HUES48 (cell line): ENCODE data around the gene CNTN5.

Experiments
- H3K27ac ChIP-seq: one replicate; pipeline ENCODE4 v1.7.0; 2013; ENCODE audit warnings: low read depth, low read length, inconsistent platforms
- H3K27me3 ChIP-seq: 2 replicates; pipeline ENCODE4 v1.6.1; 2013; ENCODE audit warnings: mild to moderate bottlenecking, low read length; ENCODE audit not compliant: control insufficient read depth, insufficient read depth
- H3K36me3 ChIP-seq: 2 replicates; pipeline ENCODE4 v1.6.1; 2013; ENCODE audit warnings: low read length; ENCODE audit not compliant: control insufficient read depth, insufficient read depth
- H3K4me1 ChIP-seq: 2 replicates; pipeline ENCODE4 v1.6.1; 2013; ENCODE audit warnings: mild to moderate bottlenecking, low read length; ENCODE audit not compliant: control insufficient read depth, insufficient read depth
- H3K4me3 ChIP-seq: 2 replicates; pipeline ENCODE4 v1.5.1; 2013; ENCODE audit warnings: mild to moderate bottlenecking, low read depth, low read length
- H3K9ac ChIP-seq: 2 replicates; pipeline ENCODE4 v1.6.1; 2013; ENCODE audit warnings: mild to moderate bottlenecking, low read depth, low read length, moderate library complexity
- H3K9me3 ChIP-seq: 2 replicates; pipeline ENCODE4 v1.6.1; 2013; ENCODE audit warnings: low read length; ENCODE audit not compliant: control insufficient read depth, insufficient read depth

The CNTN5 gene

GRCh38 chr11:100061006-100061405 is 1040.3 kb downstream of the CNTN5 start:
- H3K36me3 ChIP-seq: no peaks in the 10 kb centered on the region
- no peaks in the 10 kb centered on the region for H3K4me1 ChIP-seq
- H3K27me3 ChIP-seq: no peaks in the 10 kb centered on the region
- H3K4me3 ChIP-seq: no peak overlapping the region
- H3K9me3 ChIP-seq: no peaks in the 10 kb centered on the region
- H3K9ac ChIP-seq: no peak overlapping the region
- no peak overlapping the region for H3K27ac ChIP-seq

- Histone ChIP-seq H3K27me3 (no peaks in the 10 kb centered on the region), H3K4me1 (peaks cover 6% of the 10 kb centered on the region; the same call in 1 of the 2 replicates), H3K9ac (no peak overlapping the region), H3K4me3 (no peak overlapping the region), H3K27ac (no peak overlapping the region), H3K9me3 (no peaks in the 10 kb centered on the region), H3K36me3 (no peaks in the 10 kb centered on the region)
These were observed 1045.7 kb downstream of the CNTN5 start for GRCh38 chr11:100066399-100066798.

GRCh38 chr11:100068116-100068515 is 1047.4 kb downstream of the CNTN5 start:
- H3K9me3 ChIP-seq: no peaks in the 10 kb centered on the region
- no peak overlapping the region for H3K9ac ChIP-seq
- no peak overlapping the region for H3K27ac ChIP-seq
- no peaks in the 10 kb centered on the region for H3K36me3 ChIP-seq
- no peak overlapping the region for H3K4me3 ChIP-seq
- H3K4me1 ChIP-seq: peaks cover 24% of the 10 kb centered on the region
- no peaks in the 10 kb centered on the region for H3K27me3 ChIP-seq

GRCh38 chr11:100072131-100072530 is 1051.4 kb downstream of the CNTN5 start:
- H3K36me3 ChIP-seq: no peaks in the 10 kb centered on the region
- no peaks in the 10 kb centered on the region for H3K9me3 ChIP-seq
- peak overlapping the region; percentile 30; the same call in 1 of the 2 replicates for H3K4me3 ChIP-seq
- no peak overlapping the region for H3K9ac ChIP-seq
- H3K27me3 ChIP-seq: no peaks in the 10 kb centered on the region
- peak overlapping the region; percentile 72 for H3K27ac ChIP-seq
- peaks cover 25% of the 10 kb centered on the region for H3K4me1 ChIP-seq

- H3K27ac ChIP-seq: peak overlapping the region; percentile 74
- H3K4me3 ChIP-seq: no peak overlapping the region
- no peaks in the 10 kb centered on the region for H3K9me3 ChIP-seq
- H3K36me3 ChIP-seq: no peaks in the 10 kb centered on the region
- no peaks in the 10 kb centered on the region for H3K27me3 ChIP-seq
- no peak overlapping the region for H3K9ac ChIP-seq
- peaks cover 10% of the 10 kb centered on the region for H3K4me1 ChIP-seq
These were observed 1059.6 kb downstream of the CNTN5 start for GRCh38 chr11:100080381-100080780.

DNA sequence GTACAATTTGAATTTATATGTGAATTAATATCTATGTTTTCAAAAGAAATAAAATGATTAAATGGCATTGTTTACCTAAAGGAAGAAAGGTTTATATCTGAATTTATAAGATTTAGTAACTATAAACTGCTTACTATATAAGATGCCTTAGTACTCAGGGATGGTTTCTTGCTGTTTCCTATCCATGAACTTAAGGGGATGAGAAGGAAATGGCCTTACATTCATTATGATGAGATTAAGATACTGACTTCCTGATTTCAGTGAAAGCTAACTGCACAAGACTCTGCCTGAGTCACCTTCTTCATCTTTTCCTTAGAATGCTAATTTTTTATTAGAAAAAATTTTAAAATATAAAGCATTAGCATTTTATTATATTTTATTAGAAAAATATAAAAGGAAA is 1060.1 kb downstream of the CNTN5 start:
- Histone ChIP-seq H3K4me3 (no peak overlapping the region), H3K27ac (peak overlapping the region; percentile 74), H3K9ac (no peak overlapping the region), H3K36me3 (no peaks in the 10 kb centered on the region), H3K27me3 (no peaks in the 10 kb centered on the region), H3K4me1 (peaks cover 10% of the 10 kb centered on the region), H3K9me3 (no peaks in the 10 kb centered on the region)

DNA sequence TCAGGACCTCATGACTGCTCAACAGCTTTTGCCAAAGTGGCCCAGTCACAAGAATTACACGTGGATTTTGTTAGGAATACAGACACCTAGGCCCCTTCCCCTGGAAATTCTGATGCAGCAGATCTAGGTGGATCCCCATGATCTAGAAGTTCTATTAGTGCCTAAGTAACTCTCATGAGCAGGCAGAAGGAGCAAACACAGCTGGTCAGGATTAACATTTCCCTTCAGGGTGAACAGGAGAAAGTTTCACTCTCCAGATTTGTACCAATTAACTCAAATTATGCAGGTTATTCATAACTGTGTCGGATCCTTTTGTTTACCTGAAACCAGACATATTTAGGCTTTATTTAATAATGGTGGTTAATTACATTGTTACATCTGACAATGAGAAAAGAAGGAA is 1072.9 kb downstream of the CNTN5 start:
- H3K4me3 ChIP-seq: no peak overlapping the region
- no peaks in the 10 kb centered on the region for H3K27me3 ChIP-seq
- no peak overlapping the region for H3K27ac ChIP-seq
- H3K4me1 ChIP-seq: peaks cover 19% of the 10 kb centered on the region
- no peaks in the 10 kb centered on the region for H3K9me3 ChIP-seq
- no peak overlapping the region for H3K9ac ChIP-seq
- H3K36me3 ChIP-seq: no peaks in the 10 kb centered on the region

DNA sequence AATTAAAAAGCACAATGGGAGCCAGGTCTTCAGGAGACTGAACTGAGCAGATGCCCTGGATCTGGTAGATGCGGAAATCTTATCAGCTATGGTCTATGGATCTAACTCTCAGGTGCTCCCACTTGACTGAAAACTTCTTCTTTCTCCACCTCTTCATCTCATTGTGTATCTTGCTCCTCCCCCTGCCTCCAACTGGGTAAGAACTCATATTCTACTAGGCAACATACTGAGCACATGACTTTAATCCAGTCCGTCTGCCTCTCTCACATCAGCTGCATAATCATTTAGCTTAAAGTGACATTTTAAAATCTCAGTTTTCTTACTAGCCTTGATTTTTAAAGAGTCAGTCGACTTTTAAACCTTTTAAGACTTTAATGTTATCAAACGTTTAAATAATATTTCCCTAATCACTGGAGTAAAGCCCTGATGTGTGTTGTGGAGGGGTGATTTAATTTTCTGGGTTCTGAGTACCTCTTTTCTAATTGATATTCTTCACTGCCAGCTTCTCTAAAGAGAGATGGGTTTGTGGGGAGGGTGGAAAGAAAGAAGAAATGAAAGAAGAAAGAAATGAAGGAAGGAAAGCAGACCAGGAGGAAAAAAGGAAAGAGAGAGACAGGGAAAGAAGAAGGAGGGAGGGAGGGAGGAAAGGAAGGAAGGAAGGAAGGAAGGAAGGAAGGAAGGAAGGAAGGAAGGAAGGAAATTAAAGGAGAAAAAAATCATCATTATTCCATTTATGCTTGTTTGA is 1073.5 kb downstream of the CNTN5 start:
- Histone ChIP-seq H3K36me3 (no peaks in the 10 kb centered on the region), H3K27me3 (no peaks in the 10 kb centered on the region)

GRCh38 chr11:100095809-100096208 is 1075.1 kb downstream of the CNTN5 start:
- Histone ChIP-seq H3K27ac (no peak overlapping the region), H3K4me3 (no peak overlapping the region), H3K9ac (no peak overlapping the region), H3K9me3 (no peaks in the 10 kb centered on the region), H3K27me3 (no peaks in the 10 kb centered on the region), H3K36me3 (no peaks in the 10 kb centered on the region), H3K4me1 (peaks cover 23% of the 10 kb centered on the region)

More for the DNA sequence above, 1073.5 kb downstream of the CNTN5 start:
- no peaks in the 10 kb centered on the region for H3K9me3 ChIP-seq
- H3K27ac ChIP-seq: peak overlapping the region; percentile 12
- peaks cover 21% of the 10 kb centered on the region for H3K4me1 ChIP-seq
- no peak overlapping the region for H3K9ac ChIP-seq
- no peak overlapping the region for H3K4me3 ChIP-seq

DNA sequence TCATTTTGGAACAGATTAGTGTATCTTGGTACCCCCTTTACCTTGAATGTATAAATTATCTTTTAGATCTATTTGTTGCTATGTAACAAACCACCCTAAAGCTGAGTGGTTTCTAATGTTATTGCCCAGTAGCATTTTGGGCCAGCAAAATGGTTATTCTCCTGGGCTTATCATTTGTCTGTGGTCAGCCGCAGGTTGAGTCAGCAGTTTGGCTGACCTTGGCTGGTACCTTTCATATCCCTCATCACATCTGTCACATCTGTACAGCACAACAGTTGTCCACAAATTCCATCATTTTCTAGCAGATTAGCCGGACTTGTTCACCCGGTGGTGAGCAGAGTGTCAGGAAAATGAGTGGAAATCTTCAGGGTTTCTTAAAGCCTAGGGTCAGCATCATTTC is 1077.8 kb downstream of the CNTN5 start:
- H3K9me3 ChIP-seq: 0 out of 2 replicates have a peak, but pooled peaks cover 4% of the 10 kb centered on the region
- H3K27me3 ChIP-seq: no peaks in the 10 kb centered on the region

GRCh38 chr11:100105255-100105981 is 1084.7 kb downstream of the CNTN5 start:
- no peak overlapping the region for H3K9ac ChIP-seq
- peaks cover 13% of the 10 kb centered on the region; the same call in 1 of the 2 replicates for H3K4me1 ChIP-seq
- no peaks in the 10 kb centered on the region for H3K27me3 ChIP-seq
- no peak overlapping the region for H3K4me3 ChIP-seq
- H3K36me3 ChIP-seq: no peaks in the 10 kb centered on the region
- 0 out of 2 replicates have a peak, but pooled peaks cover 4% of the 10 kb centered on the region for H3K9me3 ChIP-seq
- H3K27ac ChIP-seq: peak overlapping the region; percentile 39

More for the DNA sequence above, 1077.8 kb downstream of the CNTN5 start:
- Histone ChIP-seq H3K27ac (no peak overlapping the region), H3K36me3 (no peaks in the 10 kb centered on the region), H3K4me3 (no peak overlapping the region), H3K4me1 (peaks cover 13% of the 10 kb centered on the region), H3K9ac (no peak overlapping the region)
